Measurements from ENCODE around the gene NALCN. TPM values are rescaled to one million over a fixed set of nuclear protein-coding genes. Genes with fewer than 3 reads are reported as not detected.

Gene NALCN
- total and polyA plus RNA-seq, 2 experiments from 2014 or later: 0.50 to 0.87 TPM

GRCh38 chr13:101434486-101434885 lies 18.2 kb upstream of the NALCN start:
- H3K4me1 Mint-ChIP-seq: no peaks in the 10 kb centered on the region
- H4K20me1 ChIP-seq (replicated peaks; ENCODE audit: insufficient read depth): no peaks in the 10 kb centered on the region
- no peaks in the 10 kb centered on the region for H3K79me2 ChIP-seq (replicated peaks; ENCODE audit: insufficient read depth)
- no peaks in the 10 kb centered on the region for H3K4me1 ChIP-seq (ENCODE audit: insufficient read depth)
- no peak overlapping the region for H3K27ac ChIP-seq (ENCODE audit: low read depth)
- no peaks in the 10 kb centered on the region for H3K27me3 Mint-ChIP-seq (ENCODE audit: insufficient read depth, low read depth, poor library complexity)
- no peaks in the 10 kb centered on the region for H3K9me2 ChIP-seq (ENCODE audit: insufficient read depth)
- ATAC-seq: no peak
- no peaks in the 10 kb centered on the region for H3F3A ChIP-seq (replicated peaks; ENCODE audit: low read depth)
- no peak overlapping the region for H3K4me3 ChIP-seq
- H3K36me3 ChIP-seq (ENCODE audit: insufficient read depth): no peaks in the 10 kb centered on the region
- DNase-seq (ENCODE audit: low spot score): no peak
- H3K27me3 ChIP-seq (ENCODE audit: insufficient read depth): no peaks in the 10 kb centered on the region
- H3K27ac Mint-ChIP-seq: no peak overlapping the region
- TF ChIP-seq CREB1 (CRISPR knock-in tag; IDR thresholded peaks at IDR 0.05; ENCODE audit: low read depth) (no peak), EZH2phosphoT487 (IDR thresholded peaks at IDR 0.05; ENCODE audit: unreplicated experiment) (no peak), JUNB (IDR thresholded peaks at IDR 0.05; ENCODE audit: unreplicated experiment) (no peak), STAT1 (IDR thresholded peaks at IDR 0.05; ENCODE audit: unreplicated experiment) (no peak), POLR2AphosphoS5 (IDR thresholded peaks at IDR 0.05; ENCODE audit: low read depth) (no peak), EZH2 (IDR thresholded peaks at IDR 0.05; ENCODE audit: low read depth, unreplicated experiment) (no peak), NANOG (IDR thresholded peaks at IDR 0.05; ENCODE audit: borderline replicate concordance) (no peak), ZNF114 (CRISPR knock-in tag; IDR thresholded peaks at IDR 0.05) (no peak), CTCF (conservative IDR thresholded peaks at IDR 0.05; ENCODE audit: low read depth in 2 of 2) (no peak), ETS1 (IDR thresholded peaks at IDR 0.05) (no peak), ZNF331 (CRISPR knock-in tag; IDR thresholded peaks at IDR 0.05; ENCODE audit: low read depth) (no peak)
- TF ChIP-seq, protein P1, sequence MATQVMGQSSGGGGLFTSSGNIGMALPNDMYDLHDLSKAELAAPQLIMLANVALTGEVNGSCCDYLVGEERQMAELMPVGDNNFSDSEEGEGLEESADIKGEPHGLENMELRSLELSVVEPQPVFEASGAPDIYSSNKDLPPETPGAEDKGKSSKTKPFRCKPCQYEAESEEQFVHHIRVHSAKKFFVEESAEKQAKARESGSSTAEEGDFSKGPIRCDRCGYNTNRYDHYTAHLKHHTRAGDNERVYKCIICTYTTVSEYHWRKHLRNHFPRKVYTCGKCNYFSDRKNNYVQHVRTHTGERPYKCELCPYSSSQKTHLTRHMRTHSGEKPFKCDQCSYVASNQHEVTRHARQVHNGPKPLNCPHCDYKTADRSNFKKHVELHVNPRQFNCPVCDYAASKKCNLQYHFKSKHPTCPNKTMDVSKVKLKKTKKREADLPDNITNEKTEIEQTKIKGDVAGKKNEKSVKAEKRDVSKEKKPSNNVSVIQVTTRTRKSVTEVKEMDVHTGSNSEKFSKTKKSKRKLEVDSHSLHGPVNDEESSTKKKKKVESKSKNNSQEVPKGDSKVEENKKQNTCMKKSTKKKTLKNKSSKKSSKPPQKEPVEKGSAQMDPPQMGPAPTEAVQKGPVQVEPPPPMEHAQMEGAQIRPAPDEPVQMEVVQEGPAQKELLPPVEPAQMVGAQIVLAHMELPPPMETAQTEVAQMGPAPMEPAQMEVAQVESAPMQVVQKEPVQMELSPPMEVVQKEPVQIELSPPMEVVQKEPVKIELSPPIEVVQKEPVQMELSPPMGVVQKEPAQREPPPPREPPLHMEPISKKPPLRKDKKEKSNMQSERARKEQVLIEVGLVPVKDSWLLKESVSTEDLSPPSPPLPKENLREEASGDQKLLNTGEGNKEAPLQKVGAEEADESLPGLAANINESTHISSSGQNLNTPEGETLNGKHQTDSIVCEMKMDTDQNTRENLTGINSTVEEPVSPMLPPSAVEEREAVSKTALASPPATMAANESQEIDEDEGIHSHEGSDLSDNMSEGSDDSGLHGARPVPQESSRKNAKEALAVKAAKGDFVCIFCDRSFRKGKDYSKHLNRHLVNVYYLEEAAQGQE (IDR thresholded peaks at IDR 0.05; ENCODE audit: unreplicated experiment): no peak
- TF ChIP-seq, protein P2, sequence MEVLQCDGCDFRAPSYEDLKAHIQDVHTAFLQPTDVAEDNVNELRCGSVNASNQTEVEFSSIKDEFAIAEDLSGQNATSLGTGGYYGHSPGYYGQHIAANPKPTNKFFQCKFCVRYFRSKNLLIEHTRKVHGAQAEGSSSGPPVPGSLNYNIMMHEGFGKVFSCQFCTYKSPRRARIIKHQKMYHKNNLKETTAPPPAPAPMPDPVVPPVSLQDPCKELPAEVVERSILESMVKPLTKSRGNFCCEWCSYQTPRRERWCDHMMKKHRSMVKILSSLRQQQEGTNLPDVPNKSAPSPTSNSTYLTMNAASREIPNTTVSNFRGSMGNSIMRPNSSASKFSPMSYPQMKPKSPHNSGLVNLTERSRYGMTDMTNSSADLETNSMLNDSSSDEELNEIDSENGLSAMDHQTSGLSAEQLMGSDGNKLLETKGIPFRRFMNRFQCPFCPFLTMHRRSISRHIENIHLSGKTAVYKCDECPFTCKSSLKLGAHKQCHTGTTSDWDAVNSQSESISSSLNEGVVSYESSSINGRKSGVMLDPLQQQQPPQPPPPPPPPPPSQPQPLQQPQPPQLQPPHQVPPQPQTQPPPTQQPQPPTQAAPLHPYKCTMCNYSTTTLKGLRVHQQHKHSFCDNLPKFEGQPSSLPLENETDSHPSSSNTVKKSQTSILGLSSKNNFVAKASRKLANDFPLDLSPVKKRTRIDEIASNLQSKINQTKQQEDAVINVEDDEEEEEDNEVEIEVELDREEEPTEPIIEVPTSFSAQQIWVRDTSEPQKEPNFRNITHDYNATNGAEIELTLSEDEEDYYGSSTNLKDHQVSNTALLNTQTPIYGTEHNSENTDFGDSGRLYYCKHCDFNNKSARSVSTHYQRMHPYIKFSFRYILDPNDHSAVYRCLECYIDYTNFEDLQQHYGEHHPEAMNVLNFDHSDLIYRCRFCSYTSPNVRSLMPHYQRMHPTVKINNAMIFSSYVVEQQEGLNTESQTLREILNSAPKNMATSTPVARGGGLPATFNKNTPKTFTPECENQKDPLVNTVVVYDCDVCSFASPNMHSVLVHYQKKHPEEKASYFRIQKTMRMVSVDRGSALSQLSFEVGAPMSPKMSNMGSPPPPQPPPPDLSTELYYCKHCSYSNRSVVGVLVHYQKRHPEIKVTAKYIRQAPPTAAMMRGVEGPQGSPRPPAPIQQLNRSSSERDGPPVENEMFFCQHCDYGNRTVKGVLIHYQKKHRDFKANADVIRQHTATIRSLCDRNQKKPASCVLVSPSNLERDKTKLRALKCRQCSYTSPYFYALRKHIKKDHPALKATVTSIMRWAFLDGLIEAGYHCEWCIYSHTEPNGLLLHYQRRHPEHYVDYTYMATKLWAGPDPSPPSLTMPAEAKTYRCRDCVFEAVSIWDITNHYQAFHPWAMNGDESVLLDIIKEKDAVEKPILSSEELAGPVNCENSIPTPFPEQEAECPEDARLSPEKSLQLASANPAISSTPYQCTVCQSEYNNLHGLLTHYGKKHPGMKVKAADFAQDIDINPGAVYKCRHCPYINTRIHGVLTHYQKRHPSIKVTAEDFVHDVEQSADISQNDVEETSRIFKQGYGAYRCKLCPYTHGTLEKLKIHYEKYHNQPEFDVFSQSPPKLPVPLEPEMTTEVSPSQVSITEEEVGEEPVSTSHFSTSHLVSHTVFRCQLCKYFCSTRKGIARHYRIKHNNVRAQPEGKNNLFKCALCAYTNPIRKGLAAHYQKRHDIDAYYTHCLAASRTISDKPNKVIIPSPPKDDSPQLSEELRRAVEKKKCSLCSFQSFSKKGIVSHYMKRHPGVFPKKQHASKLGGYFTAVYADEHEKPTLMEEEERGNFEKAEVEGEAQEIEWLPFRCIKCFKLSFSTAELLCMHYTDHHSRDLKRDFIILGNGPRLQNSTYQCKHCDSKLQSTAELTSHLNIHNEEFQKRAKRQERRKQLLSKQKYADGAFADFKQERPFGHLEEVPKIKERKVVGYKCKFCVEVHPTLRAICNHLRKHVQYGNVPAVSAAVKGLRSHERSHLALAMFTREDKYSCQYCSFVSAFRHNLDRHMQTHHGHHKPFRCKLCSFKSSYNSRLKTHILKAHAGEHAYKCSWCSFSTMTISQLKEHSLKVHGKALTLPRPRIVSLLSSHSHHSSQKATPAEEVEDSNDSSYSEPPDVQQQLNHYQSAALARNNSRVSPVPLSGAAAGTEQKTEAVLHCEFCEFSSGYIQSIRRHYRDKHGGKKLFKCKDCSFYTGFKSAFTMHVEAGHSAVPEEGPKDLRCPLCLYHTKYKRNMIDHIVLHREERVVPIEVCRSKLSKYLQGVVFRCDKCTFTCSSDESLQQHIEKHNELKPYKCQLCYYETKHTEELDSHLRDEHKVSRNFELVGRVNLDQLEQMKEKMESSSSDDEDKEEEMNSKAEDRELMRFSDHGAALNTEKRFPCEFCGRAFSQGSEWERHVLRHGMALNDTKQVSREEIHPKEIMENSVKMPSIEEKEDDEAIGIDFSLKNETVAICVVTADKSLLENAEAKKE (CRISPR knock-in tag; IDR thresholded peaks at IDR 0.05): no peak
- no peak overlapping the region for H3K4me3 Mint-ChIP-seq
- no peaks in the 10 kb centered on the region for H3K36me3 Mint-ChIP-seq (ENCODE audit: low read depth)
- H3K9me3 Mint-ChIP-seq: no peaks in the 10 kb centered on the region
- no peak overlapping the region for H3K4me2 ChIP-seq
- no peak overlapping the region for H2AFZ ChIP-seq
